HG02885 (cell line): ENCODE measurements around the gene PLCG2.
"Not testable (repeated sequence)": the region's sequence is repeated elsewhere in the genome, so short reads cannot be mapped to it uniquely, and the experiment has no call there.

Source experiments
- ATAC-seq: cut with Tn5 transposase; IDR thresholded peaks from one replicate; pipeline ENCODE4 v1.9.1; 2021; ENCODE audit warnings: mild to moderate bottlenecking; ENCODE audit not compliant: unreplicated experiment, poor library complexity

Gene PLCG2

GRCh38 chr16:81928271-81928918 is 149.3 kb downstream of the PLCG2 start:
- ATAC-seq, result no peak

- ATAC-seq, result peak; percentile 75
These were observed 149.9 kb downstream of the PLCG2 start for GRCh38 chr16:81928975-81929374.

GRCh38 chr16:81929841-81930240 is 150.8 kb downstream of the PLCG2 start:
- ATAC-seq, result no peak

- ATAC-seq, result no peak
These were observed 152.8 kb downstream of the PLCG2 start for GRCh38 chr16:81931927-81932326.

- ATAC-seq, result no peak
These were observed 153.6 kb downstream of the PLCG2 start for GRCh38 chr16:81932668-81933067.

GRCh38 chr16:81933361-81933760 is 154.3 kb downstream of the PLCG2 start:
- no peak for ATAC-seq

- ATAC-seq, result not testable (repeated sequence)
These were observed 155.6 kb downstream of the PLCG2 start for GRCh38 chr16:81934711-81935110.

- no peak for ATAC-seq
These were observed 157.3 kb downstream of the PLCG2 start for GRCh38 chr16:81936209-81937000.

- ATAC-seq, result no peak
These were observed 158.4 kb downstream of the PLCG2 start for GRCh38 chr16:81937305-81938038.

- ATAC-seq, result no peak
These were observed 159.5 kb downstream of the PLCG2 start for GRCh38 chr16:81938326-81939163.

- ATAC-seq, result no peak
These were observed 160.3 kb downstream of the PLCG2 start for GRCh38 chr16:81939164-81940056.

- no peak for ATAC-seq
These were observed 161.9 kb downstream of the PLCG2 start for GRCh38 chr16:81940781-81941560.

- ATAC-seq, result no peak
These were observed 163.0 kb downstream of the PLCG2 start for GRCh38 chr16:81942007-81942601.

GRCh38 chr16:81945665-81946064 is 166.6 kb downstream of the PLCG2 start:
- ATAC-seq, result no peak

GRCh38 chr16:81946206-81946605 is 167.1 kb downstream of the PLCG2 start:
- ATAC-seq, result no peak

GRCh38 chr16:81951564-81951963 is 172.5 kb downstream of the PLCG2 start:
- no peak for ATAC-seq

- no peak for ATAC-seq
These were observed 177.3 kb downstream of the PLCG2 start for GRCh38 chr16:81956213-81956948.

GRCh38 chr16:81964808-81965207 is 185.7 kb downstream of the PLCG2 start:
- no peak for ATAC-seq
